A549 (cell line): ENCODE data around the gene UTP3. TPM values are rescaled to one million over a fixed set of nuclear protein-coding genes. Genes with fewer than 3 reads are reported as not detected.

ENCODE experiments used
- ATAC-seq, 2 experiments: fragments of 200-7000 bp in 1 of 2; fragments of >200 bp in 1 of 2; cut with Nextera tagmentation in 1 of 2; cut with Tn5 transposase in 1 of 2; 3 replicates each; pipeline versions ENCODE4 v1.8.0 to v1.9.1; 2018 to 2020; ENCODE audit warnings: mild to moderate bottlenecking in 1 of 2, moderate library complexity in 1 of 2
- CTCF ChIA-PET: fragments of 300-600 bp; sonication (Branson Sonifier 250); formaldehyde crosslinking; extraction: SDS; loops from one replicate; lab custom pipeline; 2021; ENCODE audit warnings: antibody characterized with exemption, inconsistent platforms; lab: Yijun Ruan, JAX
- POLR2A ChIA-PET: fragments of 350-600 bp; formaldehyde crosslinking; extraction: SDS; loops from one replicate; lab custom pipeline; 2021; ENCODE audit warnings: antibody characterized with exemption, inconsistent platforms; lab: Yijun Ruan, JAX
- DNase-seq, 2 experiments: peaks; one replicate each; pipeline versions ENCODE4 v3.0.0 to v3.0.0-alpha.2; 2011 to 2016; ENCODE audit warnings: low read depth in 1 of 2, low spot score in 1 of 2
- FAIRE-seq: peaks from 2 replicates; lab custom pipeline; 2011; peaks lifted over from hg19 to GRCh38; lab: Jason Lieb, UNC
- H3K27ac ChIP-seq, 2 experiments: fragments of >200 bp; sonication (Bioruptor Twin); formaldehyde crosslinking; 3 replicates each; pipeline ENCODE4 v1.5.1; 2016 to 2017
- H3K4me1 ChIP-seq: fragments of >200 bp; sonication (Bioruptor Twin); formaldehyde crosslinking; 3 replicates; pipeline ENCODE4 v1.6.1; 2016
- H3K4me2 ChIP-seq: fragments of >200 bp; sonication (Bioruptor Twin); formaldehyde crosslinking; 3 replicates; pipeline ENCODE4 v1.6.1; 2016
- H3K4me3 ChIP-seq: fragments of >200 bp; sonication (Bioruptor Twin); formaldehyde crosslinking; 3 replicates; pipeline ENCODE4 v1.5.1; 2016
- H3K9me3 ChIP-seq: fragments of >200 bp; sonication (Bioruptor Twin); formaldehyde crosslinking; 3 replicates; pipeline ENCODE4 v1.6.1; 2016
- CHD2 ChIP-seq: fragments of 150-350 bp; IDR thresholded peaks from 2 replicates; pipeline ENCODE4 v1.6.1; 2014; ENCODE audit warnings: low read length; ENCODE audit not compliant: partially characterized antibody
- CTCF ChIP-seq: fragments of >200 bp; sonication (Bioruptor Twin); formaldehyde crosslinking; IDR thresholded peaks from 3 replicates; pipeline ENCODE4 v1.5.1; 2016
- HES2 ChIP-seq: fragments of >200 bp; sonication (Bioruptor Twin); formaldehyde crosslinking; IDR thresholded peaks from 2 replicates; pipeline ENCODE4 v1.6.1; 2016
- NPAS2 ChIP-seq: fragments of 250-450 bp; sonication (Bioruptor Pico); IDR thresholded peaks from 2 replicates; pipeline ENCODE4 v1.8.0; 2022; ENCODE audit warnings: mild to moderate bottlenecking, moderate library complexity, borderline replicate concordance
- PHF8 ChIP-seq: fragments of 200-600 bp; sonication (generic); IDR thresholded peaks from 2 replicates; pipeline ENCODE4 v1.6.1; 2016; ENCODE audit warnings: low read depth, mild to moderate bottlenecking, antibody characterized with exemption, moderate library complexity, borderline replicate concordance
- POLR2AphosphoS2 ChIP-seq: conservative IDR thresholded peaks from 2 replicates; pipeline ENCODE4 v1.6.1; 2012; ENCODE audit warnings: low read length, improper control_type of control experiment, inconsistent platforms
- REST ChIP-seq: fragments of 200-600 bp; sonication (generic); IDR thresholded peaks from 2 replicates; pipeline ENCODE4 v1.6.1; 2016; ENCODE audit warnings: antibody characterized with exemption, mild to moderate bottlenecking, moderate library complexity
- RNF2 ChIP-seq: fragments of 200-600 bp; sonication (generic); IDR thresholded peaks from 2 replicates; pipeline ENCODE4 v1.6.1; 2016; ENCODE audit warnings: low read depth, mild to moderate bottlenecking, antibody characterized with exemption, moderate library complexity, borderline replicate concordance
- SMC3 ChIP-seq: fragments of >200 bp; sonication (Bioruptor Twin); formaldehyde crosslinking; IDR thresholded peaks from 3 replicates; pipeline ENCODE4 v1.6.1; 2018; ENCODE audit warnings: inconsistent platforms
- USF2 ChIP-seq: fragments of 450-650 bp; IDR thresholded peaks from 2 replicates; pipeline ENCODE4 v1.6.1; 2014; ENCODE audit warnings: antibody characterized with exemption
- ZFP36 ChIP-seq: fragments of 450-650 bp; IDR thresholded peaks from 2 replicates; pipeline ENCODE4 v1.6.1; 2014; ENCODE audit warnings: borderline replicate concordance; ENCODE audit not compliant: partially characterized antibody
- ZNF302 ChIP-seq: fragments of 250-450 bp; sonication (Bioruptor Pico); IDR thresholded peaks from 2 replicates; pipeline ENCODE4 v1.9.0; 2021; ENCODE audit warnings: inconsistent platforms, mild to moderate bottlenecking, moderate library complexity
- WGBS: methylation state at CpG from one replicate; pipeline ENCODE4 v1.1.6; 2017; ENCODE audit errors: missing lambda C conversion rate; 5-methylcytosine and 5-hydroxymethylcytosine counted together
- polyA plus RNA-seq, 4 experiments: library from polyadenylated mRNA; depleted of rRNA in 3 of 4; stranded (reverse); fragments of >200 nt; fragmentation: RNase III in 1 of 4; extraction: RNeasy Plus Mini Kit Qiagen cat#74134 plus additional on column Dnase treatment in 1 of 4; gene quantifications; 2 replicates in 3 of 4; 3 replicates in 1 of 4; pipeline ENCODE4 v1.2.3, GENCODE V29; 2011 to 2017
- small RNA-seq, 6 experiments: library from RNA; depleted of rRNA; stranded (forward); fragments of <200 nt; gene quantifications; one replicate each; pipeline ENCODE3, GENCODE V24; 2012

The UTP3 gene
- polyA plus RNA-seq, 2 of the 4 experiments (the other 2 are of a cell fraction), result 24.8 to 44.6 TPM

DNA sequence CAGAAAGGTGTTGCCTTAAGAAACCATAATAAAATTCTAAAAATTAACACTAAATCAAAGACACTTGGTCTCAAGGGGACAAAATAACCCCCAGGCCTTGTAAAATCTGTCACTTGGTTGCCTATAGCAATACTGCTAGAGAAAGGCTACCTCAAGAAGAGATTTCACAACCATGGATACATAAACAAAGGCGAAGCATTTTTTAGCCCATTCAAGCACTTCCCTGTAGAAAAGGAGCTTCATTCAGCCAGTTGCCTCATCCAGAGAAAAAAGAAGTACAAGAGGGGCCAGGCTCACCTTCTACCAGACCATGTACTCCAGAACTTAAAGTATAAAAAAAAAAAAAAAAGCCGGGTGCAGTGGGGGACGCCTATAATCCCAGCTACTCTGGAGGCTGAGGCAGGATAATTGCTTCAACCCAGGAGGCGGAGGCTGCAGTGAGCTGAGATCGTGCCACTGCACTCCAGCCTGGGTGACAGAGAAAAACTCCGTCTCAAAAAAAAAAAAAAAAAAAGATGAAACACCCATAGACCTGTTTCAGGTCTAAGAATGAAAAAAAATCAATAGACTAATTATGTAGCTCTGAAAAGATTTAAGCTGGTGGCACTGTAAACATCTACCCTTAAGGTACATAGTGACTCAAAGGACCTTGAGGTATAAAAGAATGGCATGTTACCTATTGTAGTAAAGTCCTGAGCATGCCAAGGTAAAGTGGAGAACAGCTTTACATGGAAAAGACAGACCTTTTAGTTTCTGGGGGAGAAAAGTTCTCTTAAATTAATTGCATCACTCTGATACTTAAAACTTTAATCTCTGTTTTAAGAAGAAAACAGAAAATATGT is 51.4 kb downstream of the UTP3 start:
- POLR2A ChIA-PET, result no interaction called here
- Histone ChIP-seq H3K4me3 (no peak overlapping the region), H3K9me3 (no peaks in the 10 kb centered on the region), H3K27ac (no peak overlapping the region), H3K4me1 (peaks cover 22% of the 10 kb centered on the region; the same call in 1 of the 3 replicates), H3K4me2 (peak overlapping the region; percentile 3; the same call in 1 of the 3 replicates)
- TF ChIP-seq ZNF302 (CRISPR knock-in tag) (no peak), REST (no peak), NPAS2 (CRISPR knock-in tag) (no peak), RNF2 (no peak), CTCF (no peak), PHF8 (no peak), CHD2 (no peak), SMC3 (no peak), ZFP36 (no peak), HES2 (no peak), POLR2AphosphoS2 (no peak), USF2 (no peak)
- ATAC-seq, result no peak
- FAIRE-seq, result no peak
- CTCF ChIA-PET, result interaction anchor here (0.5 to 1.0 kb wide), 4 partner anchors 14 to 1918 kb away, joined by 3 read pairs; partner anchors contain the start of gene DCK
- DNase-seq, result no peak
- 74% methylated on average over 6 of the region's 6 CpGs for WGBS

Small RNAs within 50 kb of the gene (small RNA-seq; reads per million reads assigned to genes)
- 0 reads per million in 6 experiments for gene RNU6-520P
- gene RNU6-784P, result 0 to 30.1 (median 0.08) reads per million in 6 experiments

Other genes starting within 250 kb of the UTP3 start
- not detected in 2 replicates for gene MUC7, start 216.3 kb upstream of the UTP3 start, polyA plus RNA-seq (2011; rRNA removed)
- gene MUC7, start 216.3 kb upstream of the UTP3 start, polyA plus RNA-seq (2017; fragmentation: RNase III; extraction: RNeasy Plus Mini Kit Qiagen cat#74134 plus additional on column Dnase treatment), result not detected in 3 replicates
- not detected in 2 replicates for gene AMTN, start 170.0 kb upstream of the UTP3 start, polyA plus RNA-seq (2011; rRNA removed)
- gene AMTN, start 170.0 kb upstream of the UTP3 start, polyA plus RNA-seq (2017; fragmentation: RNase III; extraction: RNeasy Plus Mini Kit Qiagen cat#74134 plus additional on column Dnase treatment), result not detected in 3 replicates
- gene AMBN, start 96.3 kb upstream of the UTP3 start, polyA plus RNA-seq (2011; rRNA removed), result not detected in 2 replicates
- not detected in 3 replicates for gene AMBN, start 96.3 kb upstream of the UTP3 start, polyA plus RNA-seq (2017; fragmentation: RNase III; extraction: RNeasy Plus Mini Kit Qiagen cat#74134 plus additional on column Dnase treatment)
- 0.16 TPM in 2 replicates for gene ENAM, start 59.8 kb upstream of the UTP3 start, polyA plus RNA-seq (2011; rRNA removed)
- gene ENAM, start 59.8 kb upstream of the UTP3 start, polyA plus RNA-seq (2017; fragmentation: RNase III; extraction: RNeasy Plus Mini Kit Qiagen cat#74134 plus additional on column Dnase treatment), result 0.01 TPM in 1 of 3 replicates, not detected in the others
- 0.22 and 0.50 TPM in 2 replicates for gene JCHAIN, start 22.0 kb upstream of the UTP3 start, polyA plus RNA-seq (2011; rRNA removed)
- 0.09 to 0.17 TPM (median 0.15 TPM) in 3 replicates for gene JCHAIN, start 22.0 kb upstream of the UTP3 start, polyA plus RNA-seq (2017; fragmentation: RNase III; extraction: RNeasy Plus Mini Kit Qiagen cat#74134 plus additional on column Dnase treatment)
- gene RUFY3, start 33.4 kb downstream of the UTP3 start, polyA plus RNA-seq (2011; rRNA removed), result 17.7 and 20.8 TPM in 2 replicates
- 8.1 to 8.7 TPM (median 8.1 TPM) in 3 replicates for gene RUFY3, start 33.4 kb downstream of the UTP3 start, polyA plus RNA-seq (2017; fragmentation: RNase III; extraction: RNeasy Plus Mini Kit Qiagen cat#74134 plus additional on column Dnase treatment)
- 81.4 and 112 TPM in 2 replicates for gene GRSF1, start 151.4 kb downstream of the UTP3 start, polyA plus RNA-seq (2011; rRNA removed)
- 89.4 to 95.2 TPM (median 94.3 TPM) in 3 replicates for gene GRSF1, start 151.4 kb downstream of the UTP3 start, polyA plus RNA-seq (2017; fragmentation: RNase III; extraction: RNeasy Plus Mini Kit Qiagen cat#74134 plus additional on column Dnase treatment)
- 9.3 and 9.5 TPM in 2 replicates for gene MOB1B, start 213.8 kb downstream of the UTP3 start, polyA plus RNA-seq (2011; rRNA removed)
- gene MOB1B, start 213.8 kb downstream of the UTP3 start, polyA plus RNA-seq (2017; fragmentation: RNase III; extraction: RNeasy Plus Mini Kit Qiagen cat#74134 plus additional on column Dnase treatment), result 6.3 to 6.7 TPM (median 6.6 TPM) in 3 replicates